Fibroblast of skin of right quadriceps (primary cell): ENCODE measurements around the gene MTX3.

Source experiments
- DNase-seq: peaks from one replicate; pipeline ENCODE4 v3.0.0-alpha.2; 2013

The MTX3 gene, protein sequence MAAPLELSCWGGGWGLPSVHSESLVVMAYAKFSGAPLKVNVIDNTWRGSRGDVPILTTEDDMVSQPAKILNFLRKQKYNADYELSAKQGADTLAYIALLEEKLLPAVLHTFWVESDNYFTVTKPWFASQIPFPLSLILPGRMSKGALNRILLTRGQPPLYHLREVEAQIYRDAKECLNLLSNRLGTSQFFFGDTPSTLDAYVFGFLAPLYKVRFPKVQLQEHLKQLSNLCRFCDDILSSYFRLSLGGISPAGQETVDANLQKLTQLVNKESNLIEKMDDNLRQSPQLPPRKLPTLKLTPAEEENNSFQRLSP

DNA sequence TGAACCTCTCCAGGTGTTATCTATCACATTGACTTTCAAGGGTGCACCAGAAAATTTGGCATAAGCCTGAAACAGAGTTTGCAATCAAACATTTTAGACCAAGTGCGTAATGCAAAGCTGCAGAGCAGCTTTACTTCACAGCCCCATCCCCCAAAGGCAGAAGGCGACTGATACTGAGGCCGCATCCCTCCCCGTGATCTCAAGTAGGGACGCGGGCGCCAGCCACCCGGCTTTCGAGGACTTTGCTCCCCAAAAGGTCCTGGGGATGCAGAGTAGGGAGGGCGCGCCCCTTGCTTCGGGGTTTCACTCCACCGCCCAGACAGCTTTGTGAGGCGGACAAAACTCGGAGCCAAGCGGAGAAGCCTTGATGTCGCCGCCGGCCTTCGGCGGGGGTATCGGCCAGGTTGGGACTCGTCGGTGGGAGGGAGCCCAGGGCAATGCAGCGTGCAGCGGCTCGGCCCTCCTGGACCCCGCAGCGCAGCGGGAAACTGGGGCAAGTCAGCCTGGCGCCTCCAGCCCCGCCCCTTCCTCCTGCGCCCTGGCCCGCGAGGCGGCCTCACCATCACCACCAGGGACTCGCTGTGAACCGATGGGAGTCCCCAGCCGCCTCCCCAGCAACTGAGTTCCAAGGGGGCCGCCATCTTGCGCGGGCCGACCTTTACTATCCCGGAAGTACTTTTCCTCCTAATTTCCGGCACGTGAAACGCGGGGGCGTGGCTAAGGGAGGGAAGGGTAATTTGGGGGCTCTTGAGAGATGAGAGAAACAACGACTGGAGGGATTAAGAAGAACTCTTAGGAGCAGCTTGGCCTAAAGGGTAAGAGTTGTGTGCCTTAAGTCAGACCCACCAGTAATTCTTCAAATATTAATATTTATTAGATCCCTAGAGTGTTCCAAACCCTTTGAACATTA is at the start of gene MTX3:
TSS of gene MTX3 (minus strand) at position 665 of the 910 bp plus-strand sequence. CDS start at position 641, 24 bp downstream.
- peak; percentile 88 for DNase-seq

DNA sequence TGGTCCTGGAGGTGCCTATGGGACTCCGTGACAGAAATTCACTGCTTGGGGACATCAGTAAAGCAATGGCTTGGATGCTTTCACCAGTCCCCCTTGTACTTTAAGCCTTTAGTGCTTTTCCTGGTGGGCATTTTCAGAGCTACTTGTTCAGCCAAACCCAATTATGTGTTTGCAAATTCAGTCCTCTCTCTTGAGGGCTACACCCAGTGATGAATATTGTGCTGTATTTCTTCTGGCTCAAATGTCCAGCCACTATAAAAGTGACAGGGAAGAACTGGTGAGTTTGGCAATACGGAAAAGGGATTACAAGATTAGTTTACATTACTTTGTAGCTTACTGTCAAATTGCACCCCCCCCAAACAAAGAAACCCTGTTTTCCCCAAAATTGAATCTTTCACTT is 48.6 kb upstream of the MTX3 start:
- no peak for DNase-seq

DNA sequence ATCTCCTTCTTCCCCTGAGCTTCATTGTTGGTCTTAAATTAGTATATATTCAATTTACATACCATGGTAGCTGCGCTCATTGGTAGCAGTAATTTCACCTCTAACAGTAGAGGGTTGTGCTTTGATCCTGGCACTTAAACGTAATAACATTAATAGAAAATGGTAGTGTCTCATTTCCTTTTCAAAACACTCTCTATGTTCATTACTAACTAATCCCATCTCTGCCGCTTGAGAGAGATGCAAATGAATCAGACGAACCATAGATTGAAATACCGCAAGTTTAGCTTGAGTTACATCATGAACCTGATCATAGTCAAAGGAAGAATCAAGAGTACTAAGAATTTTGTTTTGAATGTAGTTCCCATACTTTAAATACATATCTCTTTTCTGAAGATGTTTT is 46.3 kb upstream of the MTX3 start:
- DNase-seq = no peak

DNA sequence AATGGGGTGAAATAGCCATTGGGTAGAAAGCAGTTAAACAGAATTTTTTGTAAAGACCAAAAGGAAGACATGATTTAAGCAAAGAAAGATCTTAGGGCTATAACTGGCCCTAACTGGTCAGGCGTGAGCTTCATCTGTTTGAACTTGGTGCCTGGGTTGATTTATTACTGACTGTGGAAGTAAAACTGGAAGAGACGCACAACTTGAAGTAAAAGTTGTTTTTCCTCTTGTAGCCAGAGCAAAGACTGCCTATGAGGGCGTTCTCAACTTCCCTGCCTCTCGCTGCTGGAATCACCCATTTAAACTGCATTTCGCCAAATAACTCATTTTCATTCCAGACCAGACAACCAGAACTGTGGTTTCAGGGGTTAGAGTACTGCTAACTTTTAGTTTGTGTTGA is 45.6 kb upstream of the MTX3 start:
- no peak for DNase-seq

DNA sequence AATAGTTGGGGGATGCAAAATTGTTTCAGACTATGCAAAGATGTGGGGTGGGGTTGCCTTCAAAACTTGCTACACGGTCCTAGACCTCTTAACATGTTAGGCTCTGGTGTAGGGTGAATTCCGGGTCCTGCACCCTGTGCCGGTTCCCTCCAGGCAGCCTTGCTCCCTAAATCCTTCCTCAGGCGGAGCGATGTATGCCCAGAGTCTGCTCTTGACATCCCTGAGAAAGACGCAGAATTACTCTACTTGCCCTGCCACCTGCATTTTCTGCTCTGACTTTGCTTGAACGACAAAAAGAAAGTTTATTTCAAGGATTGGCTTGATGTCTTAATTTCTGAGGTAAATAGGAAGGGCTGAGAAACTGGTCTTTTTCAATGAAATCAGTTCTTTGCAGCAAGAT is 44.8 kb upstream of the MTX3 start:
- DNase-seq = no peak

DNA sequence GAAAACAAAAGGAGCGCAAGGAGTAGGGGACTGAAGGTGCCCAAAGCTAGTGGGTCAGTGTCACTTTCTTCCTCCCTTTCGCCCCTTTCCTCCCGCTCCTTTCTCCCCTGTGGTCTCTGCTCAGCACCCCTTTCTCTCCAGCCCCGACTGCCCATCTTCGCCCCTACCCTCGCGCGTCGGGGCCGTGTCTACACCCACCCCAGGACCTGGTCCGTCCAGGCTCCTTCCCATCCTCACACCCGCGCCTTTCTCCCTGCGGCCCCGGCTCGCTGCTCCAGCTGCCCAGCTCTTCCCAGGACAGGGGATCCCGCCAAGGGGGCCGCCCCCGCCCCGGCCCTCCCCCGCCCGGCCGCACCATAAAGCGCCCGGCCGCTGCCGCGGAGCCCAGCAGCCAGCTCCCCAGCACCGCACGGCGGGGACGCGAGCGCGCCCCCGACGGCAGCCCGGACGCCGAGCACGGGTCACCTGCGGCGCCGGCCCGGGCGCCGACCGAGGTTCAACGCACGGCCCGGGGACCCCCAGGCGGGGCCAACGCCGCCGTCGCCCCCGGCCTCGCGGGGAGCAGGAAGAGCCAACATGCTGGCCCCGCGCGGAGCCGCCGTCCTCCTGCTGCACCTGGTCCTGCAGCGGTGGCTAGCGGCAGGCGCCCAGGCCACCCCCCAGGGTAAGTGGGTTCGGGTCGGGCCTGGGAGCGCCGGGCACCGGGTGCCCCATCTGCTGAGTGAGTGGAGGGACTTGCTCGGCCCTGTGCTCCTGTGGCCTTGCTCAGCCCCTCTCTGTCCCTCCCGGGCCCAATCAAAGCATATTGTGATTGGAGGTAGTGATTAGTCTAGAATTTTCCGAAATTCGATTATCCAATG is 44.1 kb upstream of the MTX3 start, which contains the start of gene THBS4:
TSS of gene THBS4 (plus strand) at position 387 of the 860 bp plus-strand sequence. CDS start at position 577, 190 bp downstream.
- no peak for DNase-seq

DNA sequence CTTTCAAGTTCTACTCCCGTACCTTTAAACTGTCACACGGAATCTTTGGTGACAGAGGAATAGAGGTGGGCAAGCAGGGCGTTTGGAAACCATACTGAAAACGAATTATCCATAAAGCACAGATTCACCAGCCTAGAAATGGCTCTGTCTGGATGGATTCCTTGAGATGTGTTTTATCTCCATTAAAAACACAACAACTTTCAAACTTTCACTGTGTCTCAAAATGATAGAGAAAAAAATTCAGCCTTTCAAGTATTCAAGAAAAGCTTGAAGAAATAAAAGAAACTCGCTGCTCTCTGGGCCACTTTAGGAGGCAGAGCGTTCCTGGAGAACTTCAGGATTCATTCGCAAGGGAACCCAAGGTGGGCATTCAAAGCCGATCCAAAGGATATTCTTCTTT is 43.5 kb upstream of the MTX3 start:
- DNase-seq = no peak

DNA sequence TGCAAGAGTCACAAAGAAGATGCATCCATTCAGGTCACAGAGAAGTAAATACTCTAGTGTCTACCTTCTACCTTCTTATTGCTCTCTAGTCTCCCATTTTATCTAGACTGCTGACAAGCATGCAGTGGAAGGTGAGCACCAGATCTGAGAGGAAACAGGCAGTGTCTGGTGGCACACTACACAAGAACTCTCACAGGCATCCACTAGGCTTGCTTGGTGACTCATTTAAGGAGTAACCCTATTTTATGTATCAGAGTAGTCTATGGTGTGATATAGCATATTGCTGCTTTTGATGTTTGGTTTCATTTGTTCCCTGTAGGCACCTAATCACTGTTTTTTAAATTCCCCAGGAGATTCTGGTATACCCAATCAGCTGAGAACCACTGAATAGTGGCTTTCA is 42.5 kb upstream of the MTX3 start:
- no peak for DNase-seq

DNA sequence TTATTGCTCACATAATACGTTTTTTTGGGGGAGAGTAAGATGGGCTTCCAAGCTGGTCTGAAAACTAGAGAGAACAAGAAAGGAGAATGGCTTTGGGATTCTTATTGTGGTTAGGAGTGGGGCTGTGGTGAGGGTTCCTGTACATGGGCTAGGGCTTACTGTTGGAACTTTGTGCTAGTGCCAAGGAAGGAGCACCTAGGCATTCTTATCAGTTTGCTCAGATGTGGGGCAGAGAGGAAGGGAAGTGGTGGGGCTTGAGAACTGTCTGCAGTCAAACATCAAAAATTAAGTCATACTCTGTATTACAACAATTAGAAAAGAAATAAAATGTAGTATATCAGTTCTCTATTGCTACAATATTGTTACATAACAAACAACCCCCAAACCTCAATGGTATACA is 40.0 kb upstream of the MTX3 start:
- DNase-seq = no peak

DNA sequence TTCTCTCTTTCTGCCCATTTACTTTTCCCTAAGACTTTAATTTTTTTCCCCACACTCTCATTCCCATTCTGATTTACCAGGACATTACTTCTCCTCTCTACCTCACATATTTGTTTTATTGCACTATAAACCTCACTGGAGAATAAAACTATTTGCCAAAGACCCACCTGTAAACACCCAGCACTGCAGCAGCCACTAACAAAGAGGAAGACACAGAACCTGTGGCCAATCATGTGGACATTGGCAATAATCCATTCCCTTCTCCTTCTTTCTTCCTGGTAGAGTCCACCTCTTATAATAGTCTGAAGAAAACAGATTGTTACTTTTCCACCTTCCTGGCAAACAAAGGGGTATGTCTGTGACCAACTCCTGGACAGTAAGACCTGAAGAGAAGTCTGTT is 35.8 kb upstream of the MTX3 start:
- no peak for DNase-seq

DNA sequence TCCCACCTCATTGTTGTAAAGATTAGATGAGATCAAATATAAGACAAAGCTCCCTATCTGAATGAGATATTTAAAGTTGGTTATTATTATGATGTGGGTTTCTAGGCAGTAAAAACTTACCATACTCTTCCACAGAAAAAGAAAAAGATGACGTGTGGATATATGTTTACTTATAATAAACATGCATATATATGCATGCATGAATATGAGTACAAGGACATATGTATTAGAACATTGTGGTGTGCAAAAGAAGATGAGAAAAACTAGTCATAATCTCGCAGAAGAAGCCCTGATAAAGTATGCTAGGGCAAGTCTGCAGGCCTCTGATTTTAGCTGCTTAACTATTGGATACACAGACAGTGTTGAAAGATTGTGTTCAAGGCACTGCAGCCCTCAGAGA is 34.0 kb upstream of the MTX3 start:
- no peak for DNase-seq

DNA sequence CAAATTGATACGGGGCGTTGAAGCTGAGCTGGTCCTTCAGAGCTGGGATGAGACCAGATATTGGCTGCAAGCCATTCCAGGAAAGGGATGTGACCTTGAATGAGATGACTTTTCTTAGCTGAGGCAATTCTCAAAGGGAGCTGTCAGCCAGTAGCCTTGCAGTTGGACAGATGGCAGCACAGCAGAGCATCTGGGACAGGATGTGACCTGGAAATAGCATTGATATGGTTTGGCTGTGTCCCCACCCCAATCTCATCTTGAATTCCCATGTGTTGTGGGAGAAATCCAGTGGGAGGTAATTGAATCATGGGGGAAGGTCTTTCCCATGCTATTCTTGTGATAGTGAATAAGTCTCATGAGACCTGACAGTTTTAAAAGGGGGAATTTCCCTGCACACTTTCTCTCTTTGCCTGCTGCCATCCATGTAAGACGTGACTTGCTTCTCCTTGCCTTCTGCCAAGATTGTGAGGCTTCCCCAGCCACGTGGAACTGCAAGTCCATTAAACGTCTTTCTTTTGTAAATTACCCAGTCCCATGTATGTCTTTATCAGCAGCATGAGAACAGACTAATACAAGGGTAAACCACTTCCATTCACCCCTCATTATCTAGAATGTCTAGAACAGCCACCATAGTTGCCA is 19.8 kb upstream of the MTX3 start:
- DNase-seq = no peak

DNA sequence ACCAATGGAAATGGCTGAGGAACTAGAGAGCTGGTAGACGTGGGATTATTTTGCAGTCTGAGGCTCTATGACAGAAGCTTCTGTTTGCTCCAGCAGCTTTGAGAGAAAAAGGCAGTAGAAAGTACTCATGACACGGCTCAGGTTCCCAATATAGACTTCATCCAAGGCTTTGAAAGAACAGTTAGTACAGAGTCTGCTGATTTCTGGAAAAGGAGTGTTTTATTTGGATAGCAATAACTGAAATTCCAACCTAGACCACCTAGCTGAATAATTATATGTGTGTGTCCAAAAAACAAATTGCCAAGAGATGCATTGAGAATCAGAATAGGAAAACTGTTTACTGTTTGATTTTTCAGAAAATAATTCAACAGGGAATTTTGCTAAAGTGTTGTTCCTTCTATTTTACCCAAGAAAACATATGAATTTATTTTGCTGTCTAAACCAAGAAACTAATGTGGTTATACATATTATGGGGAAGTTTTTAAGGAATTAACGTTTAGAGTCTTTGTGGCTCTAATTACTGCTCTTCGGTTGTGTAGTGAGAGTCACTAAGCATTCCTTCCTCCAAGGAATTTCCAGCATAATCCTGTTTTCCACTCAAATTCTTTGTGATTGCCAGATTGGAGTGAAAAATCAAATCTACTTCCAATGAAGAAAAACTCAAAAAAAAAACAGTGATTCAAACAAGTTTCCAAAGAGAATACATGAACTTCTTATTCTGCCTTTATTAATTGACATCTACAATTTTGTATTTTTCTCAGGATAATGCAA is 18.1 kb upstream of the MTX3 start:
- DNase-seq = no peak

DNA sequence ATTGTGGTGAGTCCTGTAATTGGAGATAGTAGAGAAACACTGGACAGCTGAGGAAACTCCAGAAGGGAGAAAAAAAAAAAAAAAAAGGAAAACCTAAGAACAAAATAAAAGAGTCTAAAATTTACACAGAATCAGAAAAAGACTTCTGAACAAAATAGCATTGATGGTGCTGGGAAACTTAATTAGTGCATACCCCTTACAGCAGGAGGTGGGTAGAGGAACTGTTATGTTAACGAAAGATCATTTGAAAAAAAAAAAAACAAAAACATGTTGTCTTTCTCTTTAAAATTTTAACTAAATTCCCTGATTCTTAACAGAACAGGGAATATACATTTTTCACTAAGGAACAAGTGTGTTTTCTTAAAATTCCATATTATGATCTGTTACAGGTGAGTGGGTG is 11.6 kb upstream of the MTX3 start:
- DNase-seq = no peak

DNA sequence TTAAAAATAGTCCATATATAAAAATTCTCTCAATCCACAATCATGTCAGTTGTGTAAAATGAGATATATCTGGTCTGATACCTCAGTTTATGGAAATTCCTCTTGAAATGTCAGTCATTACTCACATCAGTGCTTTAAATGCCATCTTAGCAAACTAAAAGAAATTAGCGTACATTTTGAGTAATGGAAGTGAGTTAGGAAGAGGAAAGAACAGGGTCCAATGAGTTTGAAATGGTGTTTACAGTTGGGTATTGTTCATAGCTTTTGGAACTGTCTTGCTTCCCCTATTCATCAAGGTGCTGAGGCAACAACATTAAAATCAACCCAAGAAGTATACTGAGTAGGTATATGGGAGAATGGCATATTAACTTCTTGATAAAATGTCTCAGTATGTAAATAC is 8.7 kb upstream of the MTX3 start:
- DNase-seq = no peak

DNA sequence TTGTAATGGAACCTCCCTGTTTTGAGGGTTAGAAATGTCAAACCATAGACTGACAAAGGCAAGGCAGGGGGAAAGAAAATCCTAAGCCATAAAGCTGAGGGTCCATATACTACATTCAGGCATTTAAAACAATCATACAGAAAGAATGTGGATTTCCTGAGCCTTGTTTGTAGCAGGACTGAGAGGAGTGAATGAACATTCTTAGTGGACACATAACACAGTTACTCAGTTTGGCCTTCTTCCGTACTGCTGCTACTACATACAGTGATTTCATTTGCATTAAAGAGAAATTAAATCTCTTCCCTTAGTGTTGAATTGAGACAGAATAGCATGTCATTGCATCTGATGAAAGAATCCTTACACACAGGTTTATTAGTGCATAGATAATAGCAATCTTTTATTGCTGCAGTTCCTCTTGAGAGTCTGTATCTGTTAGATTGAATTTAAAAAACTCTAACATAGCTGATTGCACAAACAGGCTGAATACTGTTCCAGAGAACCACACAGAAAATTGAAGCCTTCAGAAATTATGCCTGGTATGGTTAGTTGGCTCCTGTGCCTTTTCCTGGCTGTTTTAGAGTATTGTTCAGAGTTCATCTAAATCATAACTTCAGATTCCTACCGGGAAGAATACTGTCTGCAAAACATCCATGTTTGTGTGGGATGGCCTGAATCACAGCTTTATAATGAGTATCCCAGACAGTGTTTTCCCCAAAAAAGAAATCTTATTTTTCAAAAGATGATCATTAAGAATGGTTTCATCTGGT is 2.0 kb upstream of the MTX3 start:
- peak; percentile 8 for DNase-seq

DNA sequence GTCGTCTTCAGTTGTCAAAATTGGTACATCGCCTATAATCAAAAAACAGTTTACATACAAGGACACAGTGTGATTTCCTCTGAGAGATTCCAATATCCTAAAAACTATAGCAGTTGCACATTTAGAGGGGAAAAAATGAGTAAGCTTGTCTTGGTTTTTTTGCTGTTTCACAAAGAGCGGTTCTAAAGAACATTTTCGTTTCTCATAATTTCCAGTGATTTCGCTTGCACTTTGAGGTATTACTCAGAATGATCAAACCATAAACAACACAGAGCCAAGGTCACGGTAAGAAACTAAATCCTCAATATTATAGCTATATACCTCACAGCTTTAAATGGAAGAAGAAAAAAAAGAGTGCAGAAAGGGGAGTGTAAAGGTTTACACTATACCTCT is 861 bp downstream of the MTX3 start:
- no peak for DNase-seq

DNA sequence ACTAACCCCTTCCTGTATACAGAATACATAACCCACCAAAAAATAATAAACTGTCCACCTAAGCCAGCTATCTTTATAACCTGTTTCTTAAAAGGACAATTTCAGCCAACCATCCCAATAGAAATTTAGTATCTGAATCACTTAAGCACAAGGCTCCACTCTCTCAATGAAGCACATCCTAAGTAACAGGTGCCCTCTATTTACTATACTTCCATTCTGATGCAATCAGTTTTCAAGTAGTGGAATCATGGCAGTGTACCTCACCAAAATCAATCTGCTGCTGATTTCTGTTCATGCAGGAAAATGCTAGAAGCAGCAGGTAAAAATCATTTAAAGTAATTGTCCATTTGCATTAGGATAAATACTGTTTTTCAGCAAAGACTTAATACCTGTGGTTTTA is 4.8 kb downstream of the MTX3 start:
- no peak for DNase-seq

DNA sequence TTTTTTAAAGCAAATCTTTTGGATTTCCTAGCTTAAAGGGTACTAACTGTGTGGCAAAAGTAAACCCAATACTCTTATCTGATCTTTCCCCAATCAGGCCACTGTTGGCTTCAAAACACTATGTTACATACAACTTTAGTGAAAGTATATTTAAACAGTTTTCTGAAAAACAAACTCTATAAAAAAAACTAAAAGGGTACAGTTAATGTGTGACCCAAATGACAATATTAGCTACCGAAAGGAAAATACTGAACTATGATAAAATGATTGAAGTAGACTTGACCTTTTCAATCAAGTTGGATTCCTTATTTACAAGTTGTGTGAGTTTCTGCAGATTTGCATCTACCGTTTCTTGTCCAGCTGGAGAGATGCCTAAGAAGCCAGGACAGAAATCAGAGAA is 5.8 kb downstream of the MTX3 start:
- no peak for DNase-seq

DNA sequence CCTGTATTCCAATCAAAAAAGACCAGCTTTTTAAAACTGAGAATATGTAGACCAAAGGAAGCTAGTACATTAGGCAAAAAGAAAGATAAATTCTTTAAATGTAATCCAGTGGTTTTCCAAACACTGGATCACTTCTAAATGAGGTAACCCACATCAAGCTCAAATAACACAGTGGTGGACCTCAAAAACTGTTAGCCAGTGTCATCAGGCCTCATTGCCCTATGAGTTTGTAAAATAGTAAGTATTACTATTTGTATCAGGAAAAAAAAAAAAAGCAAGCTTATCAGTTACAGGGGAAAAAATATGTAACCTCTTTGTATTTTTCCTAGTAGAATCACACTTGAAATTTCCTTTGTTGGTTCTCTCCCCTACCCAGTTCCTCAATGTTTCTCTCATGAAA is 6.7 kb downstream of the MTX3 start:
- DNase-seq = no peak

DNA sequence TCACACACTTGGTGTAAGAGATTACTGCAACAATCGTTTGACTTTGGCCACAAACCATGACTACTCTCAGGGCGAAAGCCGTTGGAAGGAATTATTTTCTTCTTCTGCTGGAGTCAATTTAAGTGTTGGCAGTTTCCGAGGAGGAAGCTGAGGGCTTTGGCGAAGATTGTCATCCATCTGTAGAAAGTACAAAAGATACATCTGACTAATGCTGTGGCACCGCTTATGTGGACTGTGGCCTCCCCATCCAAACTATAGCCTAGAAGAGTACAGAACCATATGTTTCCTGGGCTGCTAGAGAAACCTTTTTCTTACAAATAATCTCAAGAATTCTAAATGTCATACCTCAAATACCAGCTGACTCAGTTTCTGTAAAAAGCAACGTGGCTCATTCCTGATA is 7.4 kb downstream of the MTX3 start:
- DNase-seq = no peak
